Naive thymus-derived CD4-positive, alpha-beta T cell (primary cell): ENCODE measurements around the gene RGS13. TPM values are rescaled to one million over a fixed set of nuclear protein-coding genes. Genes with fewer than 3 reads are reported as not detected.

Experiments used
- ATAC-seq: fragments of 150-1000 bp; cut with Tn5 transposase; 2 replicates; pipeline ENCODE4 v1.10.0; 2021; ENCODE audit warnings: mild to moderate bottlenecking, moderate library complexity
- CTCF ChIA-PET: fragments of 350-600 bp; sonication (Branson Sonifier 250); formaldehyde crosslinking; loops from one replicate; lab custom pipeline; 2021; ENCODE audit warnings: antibody characterized with exemption; lab: Charles Lee
- POLR2A ChIA-PET: fragments of 350-600 bp; sonication (Branson Sonifier 250); formaldehyde crosslinking; loops from one replicate; lab custom pipeline; 2021; ENCODE audit warnings: antibody characterized with exemption, inconsistent platforms; lab: Charles Lee
- DNase-seq, 9 donors: peaks; one replicate each; pipeline versions ENCODE4 v3.0.0 to v3.0.0-alpha.2; 2020 to 2022; ENCODE audit warnings: mixed read lengths in 1 of 9
- H3K27ac ChIP-seq: one replicate; pipeline ENCODE4 v1.7.0; 2013; ENCODE audit warnings: mild to moderate bottlenecking, low read depth, low read length, moderate library complexity
- H3K27me3 ChIP-seq, 2 donors: one replicate each; pipeline ENCODE4 v1.7.0; 2013; ENCODE audit warnings: low read length in 2 of 2, mild to moderate bottlenecking in 2 of 2, moderate library complexity in 2 of 2; ENCODE audit not compliant: control insufficient read depth in 2 of 2, insufficient read depth in 2 of 2
- H3K36me3 ChIP-seq, 3 experiments: 1 replicate in 2 of 3; 2 replicates in 1 of 3; pipeline ENCODE4 v1.7.0; 2013; ENCODE audit warnings: low read length in 3 of 3, mild to moderate bottlenecking in 3 of 3, moderate library complexity in 1 of 3; ENCODE audit not compliant: insufficient read depth in 3 of 3, control insufficient read depth in 2 of 3
- H3K4me1 ChIP-seq, 2 donors: one replicate each; pipeline ENCODE4 v1.7.0; 2013; ENCODE audit warnings: low read length in 2 of 2, mild to moderate bottlenecking in 2 of 2, moderate library complexity in 1 of 2; ENCODE audit not compliant: control insufficient read depth in 2 of 2, insufficient read depth in 2 of 2
- H3K4me3 ChIP-seq: 2 replicates; pipeline ENCODE4 v1.7.0; 2013; ENCODE audit warnings: mild to moderate bottlenecking, low read length
- H3K9me3 ChIP-seq, 3 experiments: 1 replicate in 2 of 3; 2 replicates in 1 of 3; pipeline ENCODE4 v1.7.0; 2013; ENCODE audit warnings: low read length in 3 of 3; ENCODE audit not compliant: control insufficient read depth in 2 of 3
- H3K27ac Mint-ChIP-seq, 9 donors: one replicate each; pipeline ENCODE4 v1.8.0; 2020 to 2022; ENCODE audit warnings: mixed read lengths in 9 of 9, mild to moderate bottlenecking in 8 of 9, moderate library complexity in 5 of 9, inconsistent platforms in 2 of 9
- H3K27me3 Mint-ChIP-seq, 5 donors: one replicate each; pipeline ENCODE4 v1.8.0; 2021 to 2022; ENCODE audit warnings: mixed read lengths in 5 of 5, mild to moderate bottlenecking in 1 of 5
- H3K36me3 Mint-ChIP-seq, 5 donors: one replicate each; pipeline ENCODE4 v1.8.0; 2020 to 2022; ENCODE audit warnings: mixed read lengths in 5 of 5, mild to moderate bottlenecking in 3 of 5, inconsistent platforms in 1 of 5
- H3K4me1 Mint-ChIP-seq, 7 donors: one replicate each; pipeline ENCODE4 v1.8.0; 2020 to 2022; ENCODE audit warnings: mixed read lengths in 7 of 7, mild to moderate bottlenecking in 3 of 7, inconsistent platforms in 1 of 7
- H3K4me3 Mint-ChIP-seq, 10 donors: one replicate each; pipeline ENCODE4 v1.8.0; 2020 to 2022; ENCODE audit warnings: mild to moderate bottlenecking in 10 of 10, mixed read lengths in 10 of 10, moderate library complexity in 6 of 10, inconsistent platforms in 2 of 10
- H3K9me3 Mint-ChIP-seq, 11 donors: one replicate each; pipeline ENCODE4 v1.8.0; 2020 to 2022; ENCODE audit warnings: mixed read lengths in 11 of 11, mild to moderate bottlenecking in 4 of 11, inconsistent platforms in 1 of 11, moderate library complexity in 1 of 11
- intact Hi-C, 2 donors: fragments of 100-400 bp; cut with micrococcal nuclease; formaldehyde crosslinking; loops; one replicate each; pipeline ENCODE4 v1.15.1; 2023
- polyA plus RNA-seq, 2 donors: library from polyadenylated mRNA; unstranded; fragments of 300-500 nt; fragmentation: Illumina TruSeq; gene quantifications; one replicate each; pipeline ENCODE4 v1.2.3, GENCODE V29; 2021
- total RNA-seq, 6 experiments: library from RNA in 5 of 6; stranded (reverse) in 5 of 6; gene quantifications; 1 replicate in 5 of 6; 2 replicates in 1 of 6; pipeline ENCODE4 v1.2.3 and lab custom pipeline; 2021 to 2026

The RGS13 gene
- total and polyA plus RNA-seq, 7 experiments from 2014 or later = 0.56 TPM; not detected in 6

GRCh38 chr1:192696082-192696481 is 60.1 kb downstream of the RGS13 start:
- H3K4me1 ChIP-seq = no peaks in the 10 kb centered on the region
- no peak overlapping the region for H3K4me3 ChIP-seq
- ATAC-seq (no peak), DNase-seq (no peak)
- Mint-ChIP-seq H3K4me1 (no peaks in the 10 kb centered on the region), H3K4me3 (no peak overlapping the region), H3K27me3 (peaks cover 4 to 19% (median 7%) of the 10 kb centered on the region in 5 donors), H3K36me3 (no peaks in the 10 kb centered on the region), H3K9me3 (peaks cover 0 to 10% (median 0%) of the 10 kb centered on the region in 11 donors), H3K27ac (no peak overlapping the region)
- H3K9me3 ChIP-seq = no peaks in the 10 kb centered on the region
- no peaks in the 10 kb centered on the region for H3K36me3 ChIP-seq
- ChIA-PET CTCF (no interaction called here), POLR2A (no interaction called here)
- intact Hi-C loops = no loop called here
- H3K27me3 ChIP-seq = no peaks in the 10 kb centered on the region
- H3K27ac ChIP-seq = no peak overlapping the region

GRCh38 chr1:192697771-192698170 is 61.8 kb downstream of the RGS13 start:
- Mint-ChIP-seq H3K4me3 (no peak overlapping the region), H3K4me1 (no peaks in the 10 kb centered on the region), H3K27ac (no peak overlapping the region), H3K36me3 (no peaks in the 10 kb centered on the region), H3K9me3 (peaks cover 0 to 5% (median 0%) of the 10 kb centered on the region in 11 donors), H3K27me3 (peaks cover 0 to 14% (median 5%) of the 10 kb centered on the region in 5 donors)
- H3K9me3 ChIP-seq = no peaks in the 10 kb centered on the region
- no peak overlapping the region for H3K27ac ChIP-seq
- DNase-seq = no peak
- H3K4me3 ChIP-seq = no peak overlapping the region
- ChIA-PET POLR2A (no interaction called here), CTCF (no interaction called here)
- intact Hi-C loops = no loop called here
- ATAC-seq = no peak
- H3K36me3 ChIP-seq = no peaks in the 10 kb centered on the region
- H3K27me3 ChIP-seq = no peaks in the 10 kb centered on the region
- no peaks in the 10 kb centered on the region for H3K4me1 ChIP-seq

GRCh38 chr1:192698731-192699130 is 62.8 kb downstream of the RGS13 start:
- no peaks in the 10 kb centered on the region for H3K4me1 ChIP-seq
- no peak for DNase-seq
- peaks cover 0 to 10% (median 5%) of the 10 kb centered on the region in 5 donors for H3K27me3 Mint-ChIP-seq
- no peak overlapping the region for H3K4me3 Mint-ChIP-seq
- H3K4me3 ChIP-seq = no peak overlapping the region
- no peaks in the 10 kb centered on the region for H3K36me3 ChIP-seq
- intact Hi-C loops = no loop called here
- ChIA-PET CTCF (no interaction called here), POLR2A (no interaction called here)
- no peaks in the 10 kb centered on the region for H3K4me1 Mint-ChIP-seq
- no peak for ATAC-seq
- no peaks in the 10 kb centered on the region for H3K36me3 Mint-ChIP-seq
- H3K27me3 ChIP-seq = no peaks in the 10 kb centered on the region
- no peaks in the 10 kb centered on the region for H3K9me3 ChIP-seq
- H3K27ac Mint-ChIP-seq = no peak overlapping the region
- peaks cover 0 to 2% (median 0%) of the 10 kb centered on the region in 11 donors for H3K9me3 Mint-ChIP-seq
- no peak overlapping the region for H3K27ac ChIP-seq

GRCh38 chr1:192700834-192701271 is 64.9 kb downstream of the RGS13 start:
- DNase-seq (no peak), ATAC-seq (no peak)
- H3K9me3 Mint-ChIP-seq = peaks cover 0 to 2% (median 0%) of the 10 kb centered on the region in 11 donors
- Histone ChIP-seq H3K4me1 (no peaks in the 10 kb centered on the region), H3K9me3 (no peaks in the 10 kb centered on the region), H3K4me3 (no peak overlapping the region), H3K36me3 (no peaks in the 10 kb centered on the region), H3K27me3 (no peaks in the 10 kb centered on the region), H3K27ac (no peak overlapping the region)
- intact Hi-C loops = no loop called here
- no peak overlapping the region for H3K27ac Mint-ChIP-seq
- no peaks in the 10 kb centered on the region for H3K4me1 Mint-ChIP-seq
- H3K27me3 Mint-ChIP-seq = peaks cover 0 to 7% (median 4%) of the 10 kb centered on the region in 5 donors
- POLR2A ChIA-PET = no interaction called here
- no peak overlapping the region for H3K4me3 Mint-ChIP-seq
- CTCF ChIA-PET = interaction anchor here (0.6 kb wide), 1 partner anchor 544 kb away, joined by 3 read pairs; no protein-coding TSS in a partner anchor
- H3K36me3 Mint-ChIP-seq = no peaks in the 10 kb centered on the region

- no peak overlapping the region for H3K27ac Mint-ChIP-seq
- no peak overlapping the region for H3K4me3 Mint-ChIP-seq
Observed at GRCh38 chr1:192702212-192702902, 66.4 kb downstream of the RGS13 start.

GRCh38 chr1:192703283-192704206 is 67.6 kb downstream of the RGS13 start:
- H3K27ac Mint-ChIP-seq = no peak overlapping the region

More at GRCh38 chr1:192702212-192702902, 66.4 kb downstream of the RGS13 start:
- intact Hi-C loops = no loop called here
- Mint-ChIP-seq H3K36me3 (no peaks in the 10 kb centered on the region), H3K9me3 (peaks cover 0 to 2% (median 0%) of the 10 kb centered on the region in 11 donors), H3K4me1 (no peaks in the 10 kb centered on the region), H3K27me3 (peaks cover 0 to 7% (median 4%) of the 10 kb centered on the region in 5 donors)
- no peaks in the 10 kb centered on the region for H3K9me3 ChIP-seq
- DNase-seq (no peak), ATAC-seq (peak; percentile 20)
- H3K4me1 ChIP-seq = no peaks in the 10 kb centered on the region
- POLR2A ChIA-PET = no interaction called here
- CTCF ChIA-PET = no interaction called here
- no peak overlapping the region for H3K27ac ChIP-seq
- H3K4me3 ChIP-seq = no peak overlapping the region
- no peaks in the 10 kb centered on the region for H3K27me3 ChIP-seq
- H3K36me3 ChIP-seq = no peaks in the 10 kb centered on the region

More at GRCh38 chr1:192703283-192704206, 67.6 kb downstream of the RGS13 start:
- DNase-seq (no peak), ATAC-seq (no peak)
- ChIA-PET CTCF (no interaction called here), POLR2A (no interaction called here)
- no peak overlapping the region for H3K4me3 Mint-ChIP-seq
- no peak overlapping the region for H3K4me3 ChIP-seq
- H3K36me3 ChIP-seq = no peaks in the 10 kb centered on the region
- intact Hi-C loops = no loop called here
- no peaks in the 10 kb centered on the region for H3K27me3 ChIP-seq
- no peaks in the 10 kb centered on the region for H3K4me1 Mint-ChIP-seq
- H3K4me1 ChIP-seq = no peaks in the 10 kb centered on the region
- H3K9me3 ChIP-seq = no peaks in the 10 kb centered on the region
- no peaks in the 10 kb centered on the region for H3K9me3 Mint-ChIP-seq
- H3K27ac ChIP-seq = no peak overlapping the region
- H3K27me3 Mint-ChIP-seq = peaks cover 0 to 5% (median 0%) of the 10 kb centered on the region in 5 donors
- H3K36me3 Mint-ChIP-seq = no peaks in the 10 kb centered on the region
